ENCODE results near the gene CCDC178. TPM values are rescaled to one million over a fixed set of nuclear protein-coding genes. Genes with fewer than 3 reads are reported as not detected.

Gene CCDC178
- total RNA-seq, 1 experiment from 2014 or later = not detected

DNA sequence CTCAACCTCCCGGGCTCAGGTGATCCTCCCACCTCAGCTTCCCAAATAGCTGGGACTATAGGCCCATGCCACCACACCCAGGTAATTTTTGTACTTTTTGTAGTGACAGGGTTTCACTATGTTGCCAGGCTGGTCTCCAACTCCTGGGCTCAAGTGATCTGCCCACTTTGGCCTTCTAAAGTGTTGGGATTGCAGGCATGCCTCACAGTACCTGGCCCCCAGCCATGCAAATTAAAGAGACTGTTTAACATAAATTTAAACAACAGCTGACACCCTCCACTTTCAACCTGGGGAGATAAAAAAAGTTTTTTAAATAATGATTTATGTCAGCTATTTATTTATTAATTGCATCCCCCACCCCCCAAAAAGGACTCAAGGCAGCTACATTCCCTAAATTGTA is 234.7 kb downstream of the CCDC178 start:
- H3K9me3 ChIP-seq (ENCODE audit: control insufficient read depth in 1 of 2, insufficient read depth in 1 of 2, low read depth in 1 of 2, low read length in 2 of 2) = peaks cover 0 to 6% of the 10 kb centered on the region in 2 experiments; a peak in 1 of 4 replicates
- H2AFZ ChIP-seq (ENCODE audit: low read depth, low read length, poor library complexity, severe bottlenecking) = no peak overlapping the region
- intact Hi-C loops (cut with micrococcal nuclease) = no loop called here
- POLR2A ChIA-PET = no interaction called here
- no peak overlapping the region for H3K4me3 ChIP-seq (replicated peaks in 1 of 2; ENCODE audit: low read depth in 1 of 2, low read length in 2 of 2)
- TF ChIP-seq, protein P1, sequence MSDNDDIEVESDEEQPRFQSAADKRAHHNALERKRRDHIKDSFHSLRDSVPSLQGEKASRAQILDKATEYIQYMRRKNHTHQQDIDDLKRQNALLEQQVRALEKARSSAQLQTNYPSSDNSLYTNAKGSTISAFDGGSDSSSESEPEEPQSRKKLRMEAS (IDR thresholded peaks at IDR 0.05) = no peak
- TF ChIP-seq POLR2A (IDR thresholded peaks at IDR 0.05; ENCODE audit: borderline replicate concordance, extremely low read depth, insufficient read depth, insufficient read length) (no peak), SRF (IDR thresholded peaks at IDR 0.05; ENCODE audit: low read depth) (no peak), SIN3A (IDR thresholded peaks at IDR 0.05; ENCODE audit: low read depth) (no peak), REST (IDR thresholded peaks at IDR 0.05; ENCODE audit: low read depth) (no peak), EZH2phosphoT487 (IDR thresholded peaks at IDR 0.05; ENCODE audit: borderline replicate concordance) (no peak), TCF7L2 (IDR thresholded peaks at IDR 0.05; ENCODE audit: borderline replicate concordance, extremely low read depth, insufficient read depth, insufficient read length) (no peak), CEBPB (IDR thresholded peaks at IDR 0.05; ENCODE audit: low read depth) (no peak), SP1 (IDR thresholded peaks at IDR 0.05; ENCODE audit: low read depth) (no peak), CBX3 (IDR thresholded peaks at IDR 0.05; ENCODE audit: low read depth) (no peak), RAD21 (IDR thresholded peaks at IDR 0.05; ENCODE audit: low read depth) (no peak), YY1 (IDR thresholded peaks at IDR 0.05; ENCODE audit: extremely low read depth, insufficient replicate concordance, low read depth, low read length) (no peak), ELF1 (IDR thresholded peaks at IDR 0.05; ENCODE audit: borderline replicate concordance, low read depth) (no peak), ZFX (IDR thresholded peaks at IDR 0.05) (no peak), EZH2 (IDR thresholded peaks at IDR 0.05) (no peak), ZNF274 (IDR thresholded peaks at IDR 0.05; ENCODE audit: low read depth, low read length) (no peak), POLR2AphosphoS5 (IDR thresholded peaks at IDR 0.05; ENCODE audit: low read depth, low read length) (no peak)
- TF ChIP-seq, protein P2, sequence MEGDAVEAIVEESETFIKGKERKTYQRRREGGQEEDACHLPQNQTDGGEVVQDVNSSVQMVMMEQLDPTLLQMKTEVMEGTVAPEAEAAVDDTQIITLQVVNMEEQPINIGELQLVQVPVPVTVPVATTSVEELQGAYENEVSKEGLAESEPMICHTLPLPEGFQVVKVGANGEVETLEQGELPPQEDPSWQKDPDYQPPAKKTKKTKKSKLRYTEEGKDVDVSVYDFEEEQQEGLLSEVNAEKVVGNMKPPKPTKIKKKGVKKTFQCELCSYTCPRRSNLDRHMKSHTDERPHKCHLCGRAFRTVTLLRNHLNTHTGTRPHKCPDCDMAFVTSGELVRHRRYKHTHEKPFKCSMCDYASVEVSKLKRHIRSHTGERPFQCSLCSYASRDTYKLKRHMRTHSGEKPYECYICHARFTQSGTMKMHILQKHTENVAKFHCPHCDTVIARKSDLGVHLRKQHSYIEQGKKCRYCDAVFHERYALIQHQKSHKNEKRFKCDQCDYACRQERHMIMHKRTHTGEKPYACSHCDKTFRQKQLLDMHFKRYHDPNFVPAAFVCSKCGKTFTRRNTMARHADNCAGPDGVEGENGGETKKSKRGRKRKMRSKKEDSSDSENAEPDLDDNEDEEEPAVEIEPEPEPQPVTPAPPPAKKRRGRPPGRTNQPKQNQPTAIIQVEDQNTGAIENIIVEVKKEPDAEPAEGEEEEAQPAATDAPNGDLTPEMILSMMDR (IDR thresholded peaks at IDR 0.05 in 2 of 3, conservative IDR thresholded peaks at IDR 0.05 in 1 of 3; ENCODE audit: borderline replicate concordance in 1 of 3, insufficient read depth in 1 of 3, low read depth in 2 of 3, low read length in 2 of 3) = no peak
- TF ChIP-seq, protein P3, sequence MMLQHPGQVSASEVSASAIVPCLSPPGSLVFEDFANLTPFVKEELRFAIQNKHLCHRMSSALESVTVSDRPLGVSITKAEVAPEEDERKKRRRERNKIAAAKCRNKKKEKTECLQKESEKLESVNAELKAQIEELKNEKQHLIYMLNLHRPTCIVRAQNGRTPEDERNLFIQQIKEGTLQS (IDR thresholded peaks at IDR 0.05) = no peak
- no peaks in the 10 kb centered on the region for H3K4me1 ChIP-seq (ENCODE audit: control insufficient read depth in 1 of 2, insufficient read depth in 2 of 2, low read length in 2 of 2)
- no peak overlapping the region for H3K9ac ChIP-seq (ENCODE audit: low read length)
- H3K9me2 ChIP-seq (ENCODE audit: insufficient read depth) = no peaks in the 10 kb centered on the region
- RAD21 ChIA-PET (ENCODE audit: low non-redundant PET in 1 of 2, low total read pairs in 2 of 2, uncharacterized antibody in 2 of 2, unreplicated experiment in 2 of 2) = no interaction called here
- no peaks in the 10 kb centered on the region for H3K36me3 ChIP-seq (ENCODE audit: control insufficient read depth in 1 of 2, insufficient read depth in 2 of 2, low read length in 2 of 2)
- H3K4me2 ChIP-seq (ENCODE audit: low read length) = no peak overlapping the region
- no TSS peak for BruUV-seq (replicated peaks)
- H3K27ac ChIP-seq (ENCODE audit: low read depth, low read length) = no peak overlapping the region
- H4K20me1 ChIP-seq (ENCODE audit: insufficient read depth) = no peaks in the 10 kb centered on the region
- ATAC-seq = no peak
- no peak for DNase-seq (ENCODE audit: low read depth, low spot score)
- H3K27me3 ChIP-seq (ENCODE audit: insufficient read depth, low read length) = no peaks in the 10 kb centered on the region
- no peaks in the 10 kb centered on the region for H3K79me2 ChIP-seq (ENCODE audit: insufficient read depth, low read length)
- CTCF ChIA-PET = no interaction called here

Measured in HCT116 (cell line).